Subcutaneous adipose tissue (tissue), 4 donors: ENCODE data around the gene CFDP1. TPM values are rescaled to one million over a fixed set of nuclear protein-coding genes. Genes with fewer than 3 reads are reported as not detected.

ENCODE experiments used
- total RNA-seq, 4 donors: library from RNA; depleted of rRNA; stranded (reverse); fragments of >200 nt; gene quantifications; one replicate each; pipeline ENCODE4 v1.1.0, GENCODE V29; 2016
- TF ChIP-seq, protein P1 (sequence below): fragments of 450-650 bp; IDR thresholded peaks from one replicate; pipeline ENCODE4 v1.5.1; 2016; ENCODE audit warnings: low read depth, mild to moderate bottlenecking, control low read depth, antibody characterized with exemption, moderate library complexity

The CFDP1 gene
- total RNA-seq, 4 donors from 2014 or later, result 38.6 to 60.7 (median 57.0) TPM

DNA sequence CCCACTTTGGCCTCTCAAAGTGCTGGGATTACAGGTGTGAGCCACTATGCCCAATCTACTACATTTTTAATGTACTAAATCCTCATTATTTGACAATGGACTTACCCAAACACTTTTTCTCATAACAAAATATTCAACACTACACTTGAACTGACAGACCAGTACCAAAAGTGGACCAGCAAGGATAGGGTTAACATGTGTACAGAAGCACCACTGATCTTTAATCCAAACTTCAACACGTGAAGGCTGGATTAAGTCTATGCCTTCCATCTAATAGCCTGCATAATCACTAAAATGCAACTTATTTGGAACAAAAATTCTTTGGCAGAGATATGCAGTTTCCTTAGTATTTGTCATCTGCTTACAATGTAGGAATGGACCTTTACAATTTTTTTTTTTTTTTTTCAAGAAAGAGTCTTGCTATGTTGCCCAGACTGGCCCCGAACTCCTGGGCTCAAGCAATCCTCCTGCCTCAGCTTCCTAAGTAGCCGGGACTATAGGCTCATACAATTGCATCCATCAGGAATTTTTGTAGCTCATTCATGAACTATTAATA, 121.8 kb downstream of the CFDP1 start:
- TF ChIP-seq, protein P1, sequence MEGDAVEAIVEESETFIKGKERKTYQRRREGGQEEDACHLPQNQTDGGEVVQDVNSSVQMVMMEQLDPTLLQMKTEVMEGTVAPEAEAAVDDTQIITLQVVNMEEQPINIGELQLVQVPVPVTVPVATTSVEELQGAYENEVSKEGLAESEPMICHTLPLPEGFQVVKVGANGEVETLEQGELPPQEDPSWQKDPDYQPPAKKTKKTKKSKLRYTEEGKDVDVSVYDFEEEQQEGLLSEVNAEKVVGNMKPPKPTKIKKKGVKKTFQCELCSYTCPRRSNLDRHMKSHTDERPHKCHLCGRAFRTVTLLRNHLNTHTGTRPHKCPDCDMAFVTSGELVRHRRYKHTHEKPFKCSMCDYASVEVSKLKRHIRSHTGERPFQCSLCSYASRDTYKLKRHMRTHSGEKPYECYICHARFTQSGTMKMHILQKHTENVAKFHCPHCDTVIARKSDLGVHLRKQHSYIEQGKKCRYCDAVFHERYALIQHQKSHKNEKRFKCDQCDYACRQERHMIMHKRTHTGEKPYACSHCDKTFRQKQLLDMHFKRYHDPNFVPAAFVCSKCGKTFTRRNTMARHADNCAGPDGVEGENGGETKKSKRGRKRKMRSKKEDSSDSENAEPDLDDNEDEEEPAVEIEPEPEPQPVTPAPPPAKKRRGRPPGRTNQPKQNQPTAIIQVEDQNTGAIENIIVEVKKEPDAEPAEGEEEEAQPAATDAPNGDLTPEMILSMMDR, result no peak

DNA sequence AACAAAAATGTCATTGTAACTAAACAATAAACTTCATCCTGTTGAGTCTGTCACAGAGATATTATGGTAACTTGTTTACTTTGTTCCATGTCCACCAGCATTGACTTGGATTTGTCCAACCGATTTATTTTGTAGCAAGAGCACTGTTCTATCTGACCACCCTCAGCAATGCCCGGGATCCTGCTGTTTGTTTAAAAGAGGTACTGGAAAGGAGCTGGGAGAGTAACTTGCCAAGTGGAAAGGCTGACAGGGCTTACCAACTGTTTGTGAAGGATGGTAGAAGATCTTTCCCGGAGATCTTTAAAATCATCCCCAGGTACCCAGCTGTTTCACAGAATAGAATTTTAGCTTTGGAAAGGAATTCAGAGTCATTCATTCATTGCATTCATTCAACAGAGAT, 122.8 kb downstream of the CFDP1 start:
- TF ChIP-seq, protein P1, result no peak

DNA sequence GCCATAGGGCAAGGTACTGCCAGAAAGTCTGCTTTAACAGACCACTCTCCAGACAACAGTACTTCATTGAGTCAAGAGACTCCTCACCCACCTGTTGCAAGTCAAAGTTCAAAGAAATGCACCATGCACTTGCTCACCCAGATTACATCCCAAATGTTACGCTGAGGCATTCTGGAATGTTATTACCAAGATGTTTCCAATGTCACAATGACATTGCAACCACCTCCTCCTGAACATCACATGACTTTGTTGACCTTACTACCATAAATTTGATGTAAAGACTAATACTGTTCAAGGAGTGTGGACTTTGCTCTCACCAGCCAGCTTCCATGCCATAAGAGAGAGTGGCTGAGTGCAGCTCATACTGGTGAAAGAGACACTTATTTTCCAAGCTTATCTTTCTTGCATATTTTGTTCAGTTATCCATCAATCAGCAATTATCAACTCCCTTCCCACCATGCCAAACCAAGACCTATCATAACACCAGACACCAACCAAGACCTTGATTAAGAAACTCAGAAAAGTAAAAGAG, 123.3 kb downstream of the CFDP1 start:
- TF ChIP-seq, protein P1, result no peak

DNA sequence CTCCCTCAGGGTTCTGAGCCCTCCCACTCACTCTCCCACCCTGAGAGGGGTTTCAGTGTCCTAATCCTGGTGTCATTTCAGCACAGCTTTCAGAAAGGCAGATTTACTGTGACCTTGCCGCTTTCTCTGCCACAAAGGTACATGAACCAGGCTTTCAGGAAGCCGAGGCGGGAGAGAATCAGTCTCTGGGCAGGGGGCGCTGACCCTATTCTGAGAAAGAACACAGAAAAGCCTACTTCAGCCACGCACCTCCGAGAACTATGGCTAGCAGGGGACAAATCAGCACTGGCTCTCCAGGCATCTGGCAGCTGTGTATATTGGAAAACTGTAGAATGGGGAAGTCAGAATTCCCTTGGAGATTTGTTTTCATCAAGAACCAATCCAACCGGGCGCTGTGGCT, 124.1 kb downstream of the CFDP1 start:
- TF ChIP-seq, protein P1, result no peak

DNA sequence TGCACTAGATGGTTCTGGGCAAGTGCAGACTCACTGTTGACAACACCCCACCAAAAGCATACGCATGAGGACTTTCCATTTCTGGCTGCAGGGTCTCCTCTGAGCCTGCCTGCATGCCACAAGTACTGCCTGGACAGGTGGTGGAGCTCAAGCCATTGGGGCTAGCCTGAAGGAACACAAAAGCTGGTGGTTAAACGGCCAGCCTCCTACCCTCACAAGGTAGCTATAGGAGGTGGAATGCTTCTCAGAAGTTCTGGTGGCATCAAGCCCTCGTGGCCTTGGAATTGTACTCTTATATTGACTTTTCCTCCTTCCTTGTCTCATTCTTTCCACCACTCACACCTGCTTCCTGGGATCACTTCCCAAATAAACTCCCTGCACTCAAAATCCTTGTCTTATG, 125.3 kb downstream of the CFDP1 start:
- TF ChIP-seq, protein P1, result no peak

DNA sequence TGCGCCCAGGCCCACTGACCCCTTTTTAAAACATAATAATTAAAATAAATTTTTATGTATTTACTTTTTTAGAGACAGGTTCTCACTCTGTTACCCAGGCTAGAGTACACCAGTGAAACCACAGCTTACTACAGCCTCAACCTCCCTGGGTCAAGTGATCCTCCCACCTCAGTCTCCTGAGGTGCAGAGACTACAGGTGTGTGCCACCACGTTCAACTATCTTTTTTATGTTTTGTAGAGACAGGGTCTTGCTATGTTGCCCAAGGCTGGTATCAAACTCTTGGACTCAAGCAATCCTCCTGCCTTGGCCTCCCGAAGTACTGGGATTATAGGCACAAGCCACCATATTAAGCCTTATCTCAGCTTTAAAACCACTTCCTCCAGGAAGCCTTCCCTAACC, 125.8 kb downstream of the CFDP1 start:
- TF ChIP-seq, protein P1, result no peak

DNA sequence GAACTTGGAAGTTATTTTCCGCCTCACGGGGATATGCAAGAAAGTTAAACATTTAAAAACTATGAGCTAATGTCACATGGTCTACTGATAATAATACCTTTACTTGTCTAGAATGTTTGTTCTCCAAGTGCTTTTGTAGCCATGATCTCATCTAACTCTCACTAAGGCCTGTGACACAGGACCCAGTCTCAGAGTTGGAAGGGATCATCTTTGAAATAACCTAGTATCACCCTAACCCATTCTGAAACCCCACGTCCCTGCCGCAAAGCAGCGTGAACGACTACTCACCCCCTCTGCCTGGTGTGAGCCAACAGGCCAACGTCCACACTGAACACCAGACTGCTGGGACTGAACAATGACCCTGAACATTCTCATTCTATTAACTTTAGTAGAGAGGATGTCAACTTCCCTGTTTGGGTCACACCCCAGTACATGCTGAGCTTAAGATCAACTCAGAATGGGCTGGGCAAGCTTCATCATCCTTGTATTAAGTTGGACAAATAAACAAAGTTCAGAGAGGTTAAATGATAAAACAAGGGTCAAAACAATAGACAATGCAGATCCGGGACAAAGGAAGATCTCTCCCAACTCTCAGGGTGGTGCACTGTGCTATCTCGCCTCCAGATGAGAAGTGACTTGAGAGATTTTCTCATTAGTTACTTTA, 127.1 kb downstream of the CFDP1 start:
- TF ChIP-seq, protein P1, result no peak
